ENCODE measurements around the gene TDP2.
A peak's percentile ranks its signal among the peaks of the same experiment; 100 is the strongest.
"Not testable (repeated sequence)": the region's sequence is repeated elsewhere in the genome, so short reads cannot be mapped to it uniquely, and the experiment has no call there.

Gene TDP2

GRCh38 chr6:24646771-24647170, 19.9 kb downstream of the TDP2 start:
- no peak for DNase-seq (ENCODE audit: low spot score)

GRCh38 chr6:24644377-24644776, 22.3 kb downstream of the TDP2 start:
- no peak for DNase-seq (ENCODE audit: low spot score)

GRCh38 chr6:24643920-24644319, 22.8 kb downstream of the TDP2 start:
- DNase-seq (ENCODE audit: low spot score), result no peak

- DNase-seq (ENCODE audit: low spot score), result no peak
These were observed 24.6 kb downstream of the TDP2 start for GRCh38 chr6:24642061-24642460.

GRCh38 chr6:24640631-24641030, 26.1 kb downstream of the TDP2 start:
- not testable (repeated sequence) for DNase-seq (ENCODE audit: low spot score)

- DNase-seq (ENCODE audit: low spot score), result no peak
These were observed 26.5 kb downstream of the TDP2 start for GRCh38 chr6:24640166-24640565.

- no peak for DNase-seq (ENCODE audit: low spot score)
These were observed 30.0 kb downstream of the TDP2 start for GRCh38 chr6:24636681-24637080.

GRCh38 chr6:24632573-24632972, 34.1 kb downstream of the TDP2 start:
- DNase-seq (ENCODE audit: low spot score), result no peak

- no peak for DNase-seq (ENCODE audit: low spot score)
These were observed 35.0 kb downstream of the TDP2 start for GRCh38 chr6:24631671-24632070.

GRCh38 chr6:24630856-24631505, 35.7 kb downstream of the TDP2 start:
- no peak for DNase-seq (ENCODE audit: low spot score)

GRCh38 chr6:24621626-24622289, 44.9 kb downstream of the TDP2 start:
- DNase-seq (ENCODE audit: low spot score), result no peak

GRCh38 chr6:24620637-24621036, 46.1 kb downstream of the TDP2 start:
- DNase-seq (ENCODE audit: low spot score), result no peak

- DNase-seq (ENCODE audit: low spot score), result no peak
These were observed 47.0 kb downstream of the TDP2 start for GRCh38 chr6:24619661-24620060.

GRCh38 chr6:24614648-24615047, 52.1 kb downstream of the TDP2 start:
- DNase-seq (ENCODE audit: low spot score), result no peak

- DNase-seq (ENCODE audit: low spot score), result no peak
These were observed 52.7 kb downstream of the TDP2 start for GRCh38 chr6:24614043-24614420.

- DNase-seq (ENCODE audit: low spot score), result no peak
These were observed 53.2 kb downstream of the TDP2 start for GRCh38 chr6:24613361-24614042.

- DNase-seq (ENCODE audit: low spot score), result no peak
These were observed 56.0 kb downstream of the TDP2 start for GRCh38 chr6:24610672-24611071.

GRCh38 chr6:24607310-24608105, 59.2 kb downstream of the TDP2 start:
- no peak for DNase-seq (ENCODE audit: low spot score)

- no peak for DNase-seq (ENCODE audit: low spot score)
These were observed 60.3 kb downstream of the TDP2 start for GRCh38 chr6:24606200-24606930.

- DNase-seq (ENCODE audit: low spot score), result no peak
These were observed 63.5 kb downstream of the TDP2 start for GRCh38 chr6:24603241-24603640.

- peak; percentile 9 for DNase-seq (ENCODE audit: low spot score)
These were observed 65.8 kb downstream of the TDP2 start for GRCh38 chr6:24600903-24601302.

Data from hematopoietic multipotent progenitor cell treated with erythropoietin and hydrocortisone succinate and interleukin-3 and kit ligand, for 15 days (in vitro differentiated cells).